Neutrophil (primary cell): ENCODE data around the gene GALM.

Experiments used
- H3K27ac ChIP-seq: fragments of 200-600 bp; sonication (generic); 2 replicates; pipeline ENCODE4 v1.5.1; 2016; ENCODE audit warnings: mild to moderate bottlenecking, moderate library complexity
- H3K27me3 ChIP-seq: fragments of 200-600 bp; sonication (generic); 2 replicates; pipeline ENCODE4 v1.6.0; 2016; ENCODE audit warnings: mild to moderate bottlenecking
- H3K36me3 ChIP-seq: fragments of 200-600 bp; sonication (generic); 2 replicates; pipeline ENCODE4 v1.5.1; 2017
- H3K4me1 ChIP-seq, 2 experiments: fragments of 200-600 bp in 1 of 2; sonication (generic) in 1 of 2; 1 replicate in 1 of 2; 2 replicates in 1 of 2; pipeline versions ENCODE4 v1.5.1 to v1.6.1; 2013 to 2016; ENCODE audit warnings: low read depth in 1 of 2, low read length in 1 of 2, mild to moderate bottlenecking in 1 of 2, moderate library complexity in 1 of 2; ENCODE audit not compliant: control insufficient read depth in 1 of 2, insufficient read depth in 1 of 2
- H3K4me3 ChIP-seq, 2 experiments: fragments of 200-600 bp in 1 of 2; sonication (generic) in 1 of 2; 1 replicate in 1 of 2; 2 replicates in 1 of 2; pipeline ENCODE4 v1.5.1; 2013 to 2016; ENCODE audit warnings: low read depth in 1 of 2, low read length in 1 of 2, mild to moderate bottlenecking in 1 of 2, moderate library complexity in 1 of 2
- H3K9me3 ChIP-seq: fragments of 200-600 bp; sonication (generic); 2 replicates; pipeline ENCODE4 v1.5.1; 2016
- TF ChIP-seq, protein P1 (sequence below): fragments of 200-600 bp; sonication (generic); IDR thresholded peaks from 2 replicates; pipeline ENCODE4 v1.5.1; 2016; ENCODE audit warnings: antibody characterized with exemption

Gene GALM

DNA sequence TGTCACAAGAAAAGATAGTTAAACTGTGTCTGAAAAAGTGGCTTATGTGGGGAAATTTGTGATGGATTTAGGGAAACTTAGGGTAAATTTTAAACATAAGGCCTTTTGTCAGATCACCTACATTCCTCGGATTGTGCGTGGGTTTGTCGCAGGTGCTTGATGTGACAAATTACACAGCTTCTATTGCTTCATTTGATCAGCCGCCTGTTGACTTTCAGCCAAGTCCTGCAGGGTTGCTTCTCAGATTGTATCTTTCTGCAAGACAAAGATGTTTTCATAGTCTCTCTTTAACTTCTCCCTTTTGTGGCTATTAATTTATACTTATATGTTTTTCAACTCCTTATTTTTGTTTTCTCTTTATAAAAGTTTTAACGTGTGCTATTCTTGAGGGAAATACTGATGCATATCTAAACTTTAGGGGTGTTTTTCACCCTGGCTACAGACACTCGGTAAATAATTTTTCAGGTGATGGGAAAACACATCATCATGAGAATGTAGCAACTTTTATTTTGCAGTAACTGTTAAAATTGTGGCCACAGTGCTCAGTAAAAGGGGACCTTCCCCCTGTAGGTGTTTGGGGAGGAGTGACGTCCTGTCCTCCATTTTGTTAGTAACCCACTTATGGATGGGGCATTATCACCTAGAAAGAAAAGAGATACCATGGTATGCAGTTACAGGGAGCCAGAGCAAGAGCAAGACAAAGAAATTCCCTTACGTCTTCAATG lies 31.4 kb downstream of the GALM start:
- Histone ChIP-seq H3K27me3 (no peaks in the 10 kb centered on the region), H3K4me1 (peaks cover 4 to 9% of the 10 kb centered on the region in 2 experiments), H3K4me3 (no peak overlapping the region), H3K27ac (no peak overlapping the region), H3K9me3 (no peaks in the 10 kb centered on the region), H3K36me3 (no peaks in the 10 kb centered on the region)
- TF ChIP-seq, protein P1, sequence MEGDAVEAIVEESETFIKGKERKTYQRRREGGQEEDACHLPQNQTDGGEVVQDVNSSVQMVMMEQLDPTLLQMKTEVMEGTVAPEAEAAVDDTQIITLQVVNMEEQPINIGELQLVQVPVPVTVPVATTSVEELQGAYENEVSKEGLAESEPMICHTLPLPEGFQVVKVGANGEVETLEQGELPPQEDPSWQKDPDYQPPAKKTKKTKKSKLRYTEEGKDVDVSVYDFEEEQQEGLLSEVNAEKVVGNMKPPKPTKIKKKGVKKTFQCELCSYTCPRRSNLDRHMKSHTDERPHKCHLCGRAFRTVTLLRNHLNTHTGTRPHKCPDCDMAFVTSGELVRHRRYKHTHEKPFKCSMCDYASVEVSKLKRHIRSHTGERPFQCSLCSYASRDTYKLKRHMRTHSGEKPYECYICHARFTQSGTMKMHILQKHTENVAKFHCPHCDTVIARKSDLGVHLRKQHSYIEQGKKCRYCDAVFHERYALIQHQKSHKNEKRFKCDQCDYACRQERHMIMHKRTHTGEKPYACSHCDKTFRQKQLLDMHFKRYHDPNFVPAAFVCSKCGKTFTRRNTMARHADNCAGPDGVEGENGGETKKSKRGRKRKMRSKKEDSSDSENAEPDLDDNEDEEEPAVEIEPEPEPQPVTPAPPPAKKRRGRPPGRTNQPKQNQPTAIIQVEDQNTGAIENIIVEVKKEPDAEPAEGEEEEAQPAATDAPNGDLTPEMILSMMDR, result no peak

DNA sequence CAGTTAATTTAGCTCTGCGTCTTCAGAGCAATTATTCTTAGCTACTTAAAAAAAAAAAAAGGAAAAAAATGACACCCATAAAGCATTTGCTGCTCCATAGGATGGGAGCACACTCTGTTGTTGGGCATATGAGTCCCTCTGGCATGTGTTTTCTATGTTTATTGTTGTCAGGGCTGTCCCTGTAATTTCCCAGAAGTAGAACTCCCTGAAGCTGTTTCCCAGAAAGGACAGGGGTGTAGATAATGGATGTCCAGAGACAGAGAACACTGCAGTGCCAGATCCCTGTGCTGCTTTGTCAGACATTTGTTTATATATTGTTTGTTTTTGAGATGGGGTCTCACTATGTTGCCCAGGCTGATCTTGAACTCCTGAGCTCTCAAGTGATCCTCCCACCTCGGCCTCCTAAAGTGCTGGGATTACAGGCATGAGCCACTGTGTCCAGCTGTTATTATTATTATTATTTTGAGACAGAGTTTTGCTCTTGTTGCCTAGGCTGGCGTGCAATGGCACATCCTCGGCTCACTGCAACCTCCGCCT lies 32.6 kb downstream of the GALM start:
- H3K9me3 ChIP-seq, result no peaks in the 10 kb centered on the region
- H3K4me3 ChIP-seq, result no peak overlapping the region
- peaks cover 4 to 9% of the 10 kb centered on the region in 2 experiments for H3K4me1 ChIP-seq
- H3K27me3 ChIP-seq, result no peaks in the 10 kb centered on the region
- TF ChIP-seq, protein P1, result no peak
- H3K27ac ChIP-seq, result no peak overlapping the region
- H3K36me3 ChIP-seq, result no peaks in the 10 kb centered on the region

DNA sequence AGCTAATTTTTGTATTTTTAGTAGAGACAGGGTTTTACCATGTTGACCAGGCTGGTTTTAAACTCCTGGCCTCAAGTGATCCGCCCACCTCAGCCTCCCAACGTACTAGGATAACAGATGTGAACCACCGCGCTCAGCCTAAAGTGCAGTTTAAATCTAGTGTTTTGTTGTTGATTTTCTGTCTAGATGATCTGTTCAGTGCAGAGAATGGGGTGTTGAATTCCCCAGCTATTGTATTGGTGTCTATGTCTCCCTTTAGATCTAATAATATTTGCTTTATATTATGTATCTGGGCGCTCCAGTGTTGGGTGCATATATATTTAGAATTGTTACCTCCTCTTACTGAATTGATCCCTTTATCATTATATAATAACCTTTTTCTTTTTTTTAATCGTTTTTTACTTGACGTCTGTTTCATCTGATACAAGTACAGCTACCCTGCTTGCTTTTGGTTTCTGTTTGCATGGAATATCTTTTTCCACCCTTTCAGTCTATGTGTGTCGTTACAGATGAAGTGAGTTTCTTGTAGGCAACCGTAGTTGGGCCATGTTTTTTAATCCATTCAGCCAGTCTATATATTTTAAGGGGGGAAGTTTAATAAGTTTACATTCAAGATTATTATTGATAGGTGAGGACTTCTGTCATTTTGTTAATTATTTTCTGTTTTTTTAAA lies 34.3 kb downstream of the GALM start:
- Histone ChIP-seq H3K4me1 (no peaks in the 10 kb centered on the region), H3K27ac (no peak overlapping the region), H3K27me3 (no peaks in the 10 kb centered on the region), H3K9me3 (no peaks in the 10 kb centered on the region), H3K36me3 (no peaks in the 10 kb centered on the region), H3K4me3 (no peak overlapping the region)
- TF ChIP-seq, protein P1, result no peak

DNA sequence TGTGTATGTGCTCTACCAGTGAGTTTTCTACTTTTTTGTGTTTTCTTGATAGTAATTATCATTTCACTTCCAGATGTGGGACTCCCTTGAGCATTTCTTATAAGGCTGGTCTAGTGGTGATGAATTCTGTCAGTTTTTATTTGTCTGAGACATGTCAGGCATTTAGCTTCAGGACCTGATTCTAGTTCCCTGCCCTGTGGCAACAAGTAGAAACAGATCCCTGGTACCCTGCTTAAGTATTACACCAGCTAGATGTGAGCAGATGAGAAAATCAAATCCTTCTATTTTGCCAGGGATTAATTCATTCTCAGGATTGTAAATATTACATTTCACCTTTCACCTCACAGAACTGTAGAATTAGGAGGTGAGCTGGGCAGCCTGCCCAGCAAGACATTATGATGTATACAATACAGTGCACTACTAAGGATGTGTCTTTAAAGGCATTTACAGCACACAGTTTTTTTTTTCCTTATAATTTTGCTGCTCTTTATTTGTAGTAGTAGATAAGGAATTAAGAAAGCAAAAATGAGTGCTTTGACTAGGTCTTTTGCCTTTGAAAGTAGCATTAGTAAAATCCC lies 35.1 kb downstream of the GALM start:
- H3K36me3 ChIP-seq, result no peaks in the 10 kb centered on the region
- no peaks in the 10 kb centered on the region for H3K4me1 ChIP-seq
- H3K27ac ChIP-seq, result no peak overlapping the region
- H3K27me3 ChIP-seq, result no peaks in the 10 kb centered on the region
- H3K9me3 ChIP-seq, result no peaks in the 10 kb centered on the region
- TF ChIP-seq, protein P1, result no peak
- H3K4me3 ChIP-seq, result no peak overlapping the region

DNA sequence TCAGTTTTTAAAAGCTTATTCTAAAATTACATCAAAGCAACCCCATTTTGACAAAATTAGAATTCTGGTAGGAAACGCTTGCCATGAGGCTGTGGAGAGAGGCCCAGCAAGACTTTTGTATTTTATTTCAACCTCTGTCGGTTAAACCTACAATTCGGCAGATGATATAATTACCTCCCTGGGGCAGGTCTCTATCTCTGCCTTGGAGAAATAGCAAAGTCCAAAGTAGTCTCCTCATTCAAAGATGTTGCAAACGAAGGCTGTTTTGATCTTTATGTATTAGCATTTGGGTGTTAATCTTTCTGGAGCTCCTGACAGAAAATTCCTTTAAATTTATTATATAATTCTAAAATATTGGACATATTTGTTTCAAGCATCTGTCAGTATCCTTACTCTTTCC lies 35.6 kb downstream of the GALM start:
- no peak overlapping the region for H3K27ac ChIP-seq
- H3K36me3 ChIP-seq, result no peaks in the 10 kb centered on the region
- H3K27me3 ChIP-seq, result no peaks in the 10 kb centered on the region
- TF ChIP-seq, protein P1, result no peak
- H3K4me3 ChIP-seq, result no peak overlapping the region
- no peaks in the 10 kb centered on the region for H3K4me1 ChIP-seq
- no peaks in the 10 kb centered on the region for H3K9me3 ChIP-seq
